ENCODE data around the gene MCCC1. TPM values are rescaled to one million over a fixed set of nuclear protein-coding genes. Genes with fewer than 3 reads are reported as not detected.
A peak's percentile ranks its signal among the peaks of the same experiment; 100 is the strongest.

Gene MCCC1
- total RNA-seq, 2 donors from 2014 or later: 34.7 to 34.8 TPM

DNA sequence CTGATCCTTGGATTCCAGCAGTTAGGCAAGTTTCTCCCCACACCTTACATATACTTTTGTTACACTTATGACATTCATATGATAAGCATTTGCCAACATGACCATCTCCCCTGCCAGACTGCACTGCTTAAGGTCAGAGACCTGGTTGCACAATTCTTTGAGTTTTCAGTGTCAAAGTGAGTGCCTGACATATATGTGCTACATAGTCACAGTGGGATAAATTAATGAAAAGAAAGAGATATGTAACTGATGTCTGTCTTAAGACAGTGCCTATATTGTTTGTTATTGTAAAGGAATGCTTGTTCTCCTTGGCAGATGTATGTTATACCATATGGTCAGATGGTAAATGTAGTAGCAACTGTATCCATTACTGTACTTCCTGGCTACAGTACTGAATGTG, 115.4 kb downstream of the MCCC1 start:
- no peak for DNase-seq
- peaks cover 13% of the 10 kb centered on the region for H3K4me1 Mint-ChIP-seq
- H3K27ac Mint-ChIP-seq: no peak overlapping the region
- no peaks in the 10 kb centered on the region for H3K36me3 ChIP-seq (ENCODE audit: control insufficient read depth, insufficient read depth, low read length)
- H3K4me1 ChIP-seq (ENCODE audit: control insufficient read depth, insufficient read depth, low read length): no peaks in the 10 kb centered on the region
- H3K9ac ChIP-seq (ENCODE audit: extremely low read depth, low read length, poor library complexity, severe bottlenecking): no peak overlapping the region
- no peak overlapping the region for H3K4me3 Mint-ChIP-seq
- no peak for TF ChIP-seq CTCF (conservative IDR thresholded peaks at IDR 0.05)
- H3K36me3 Mint-ChIP-seq (ENCODE audit: low read depth): no peaks in the 10 kb centered on the region
- no peaks in the 10 kb centered on the region for H3K9me3 ChIP-seq (ENCODE audit: control insufficient read depth, low read length)
- no peaks in the 10 kb centered on the region for H3K27me3 ChIP-seq (ENCODE audit: control insufficient read depth, insufficient read depth, low read length, poor library complexity, severe bottlenecking)
- H3K27ac ChIP-seq (ENCODE audit: low read depth, low read length): no peak overlapping the region
- H3K4me3 ChIP-seq (ENCODE audit: low read length): no peak overlapping the region
- H3K27me3 Mint-ChIP-seq (ENCODE audit: insufficient read depth): no peaks in the 10 kb centered on the region
- no peaks in the 10 kb centered on the region for H3K9me3 Mint-ChIP-seq

DNA sequence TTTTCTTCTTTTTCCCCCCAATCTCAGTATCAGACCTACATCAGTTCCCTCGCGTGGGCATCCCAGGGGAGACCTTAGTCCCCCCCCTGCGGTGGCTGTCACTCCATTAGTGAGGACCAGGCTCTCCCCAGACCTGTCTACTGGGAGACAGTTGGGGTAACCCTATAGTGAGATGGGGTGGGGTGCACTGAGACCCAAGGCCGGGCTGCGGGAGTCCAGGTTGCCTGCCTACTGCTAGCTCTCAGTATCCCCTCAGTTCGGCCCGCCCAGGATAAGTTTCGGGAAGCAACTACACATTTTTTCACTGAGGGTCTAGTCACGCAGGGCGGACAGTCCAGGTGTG, 118.3 kb downstream of the MCCC1 start:
- H3K27ac ChIP-seq (ENCODE audit: low read depth, low read length): no peak overlapping the region
- H3K9ac ChIP-seq (ENCODE audit: extremely low read depth, low read length, poor library complexity, severe bottlenecking): no peak overlapping the region
- 83 to 94% methylated on average over 7 to 10 of the region's 10 CpGs for WGBS, 2 experiments (ENCODE audit: insufficient coverage in 1 of 2, insufficient read length in 1 of 2)
- H3K36me3 Mint-ChIP-seq (ENCODE audit: low read depth): no peaks in the 10 kb centered on the region
- peak overlapping the region; percentile 75 for H3K4me3 ChIP-seq (ENCODE audit: low read length)
- peak; percentile 58 for DNase-seq
- H3K36me3 ChIP-seq (ENCODE audit: control insufficient read depth, insufficient read depth, low read length): no peaks in the 10 kb centered on the region
- no peaks in the 10 kb centered on the region for H3K9me3 Mint-ChIP-seq
- no peaks in the 10 kb centered on the region for H3K9me3 ChIP-seq (ENCODE audit: control insufficient read depth, low read length)
- no peaks in the 10 kb centered on the region for H3K27me3 ChIP-seq (ENCODE audit: control insufficient read depth, insufficient read depth, low read length, poor library complexity, severe bottlenecking)
- H3K27me3 Mint-ChIP-seq (ENCODE audit: insufficient read depth): no peaks in the 10 kb centered on the region
- peaks cover 20% of the 10 kb centered on the region for H3K4me1 Mint-ChIP-seq
- no peak for TF ChIP-seq CTCF (conservative IDR thresholded peaks at IDR 0.05)
- H3K4me1 ChIP-seq (ENCODE audit: control insufficient read depth, insufficient read depth, low read length): no peaks in the 10 kb centered on the region
- H3K4me3 Mint-ChIP-seq: peak overlapping the region; percentile 89
- no peak overlapping the region for H3K27ac Mint-ChIP-seq

DNA sequence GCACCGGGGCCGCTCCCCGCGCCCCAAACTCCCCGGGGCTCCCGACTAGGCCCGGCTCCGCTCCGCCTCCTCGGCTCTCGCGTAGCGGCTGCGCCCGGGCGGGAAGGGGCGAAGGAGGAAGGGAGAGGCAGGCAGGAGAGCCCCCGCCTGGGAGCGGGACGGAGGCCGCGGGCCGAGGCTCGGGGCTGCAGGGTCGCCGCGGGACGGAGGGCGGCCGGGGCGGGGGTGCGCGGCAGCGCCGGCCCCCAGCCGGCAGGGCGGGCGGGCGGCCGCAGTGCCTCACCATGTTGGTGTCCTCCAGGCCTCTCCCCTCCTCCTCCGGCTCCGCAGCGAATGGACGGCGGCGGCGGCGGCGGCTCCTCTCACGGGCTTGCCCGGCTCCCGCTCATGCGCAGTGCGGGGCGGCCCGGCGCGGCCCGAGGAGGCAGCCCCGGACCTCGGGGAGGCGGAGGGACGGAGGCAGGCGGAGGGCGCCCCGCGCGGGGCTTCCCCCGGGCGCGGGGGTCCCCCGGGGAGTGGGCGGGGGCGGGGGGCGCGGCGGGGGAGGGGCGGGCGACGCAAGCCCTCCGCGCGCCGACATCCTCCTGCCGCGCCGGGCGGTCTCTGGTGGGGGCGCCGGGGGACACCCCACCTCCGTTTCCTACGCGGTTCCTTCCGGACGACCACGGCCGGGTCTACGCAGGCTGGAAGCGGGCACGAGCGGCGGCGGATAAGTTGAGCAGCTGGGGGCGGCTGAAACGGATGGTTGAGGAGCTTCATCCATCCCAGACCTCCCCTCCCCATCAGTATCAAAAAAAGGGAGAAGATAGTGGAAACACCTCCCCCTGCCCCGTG, 118.9 kb downstream of the MCCC1 start, which contains the start of gene DCUN1D1:
Gene DCUN1D1, minus strand, starts transcription at position 335 of the 834 bp plus-strand sequence. Its CDS starts 49 bp downstream, at position 286.
- Histone ChIP-seq H3K27me3 (ENCODE audit: control insufficient read depth, insufficient read depth, low read length, poor library complexity, severe bottlenecking) (no peaks in the 10 kb centered on the region), H3K9me3 (ENCODE audit: control insufficient read depth, low read length) (no peaks in the 10 kb centered on the region), H3K36me3 (ENCODE audit: control insufficient read depth, insufficient read depth, low read length) (no peaks in the 10 kb centered on the region), H3K27ac (ENCODE audit: low read depth, low read length) (peak within 1 kb of the TSS; percentile 26), H3K4me3 (ENCODE audit: low read length) (peak within 1 kb of the TSS; percentile 92), H3K9ac (ENCODE audit: extremely low read depth, low read length, poor library complexity, severe bottlenecking) (peak within 1 kb of the TSS; percentile 86), H3K4me1 (ENCODE audit: control insufficient read depth, insufficient read depth, low read length) (no peaks in the 10 kb centered on the region)
- H3K4me1 Mint-ChIP-seq: peaks cover 20% of the 10 kb centered on the region
- TF ChIP-seq CTCF (conservative IDR thresholded peaks at IDR 0.05): no peak
- DNase-seq: peak; percentile 95
- H3K36me3 Mint-ChIP-seq (ENCODE audit: low read depth): no peaks in the 10 kb centered on the region
- H3K27ac Mint-ChIP-seq: peak within 1 kb of the TSS; percentile 94
- WGBS, 2 experiments (ENCODE audit: insufficient coverage in 1 of 2, insufficient read length in 1 of 2): 0 to 1% methylated on average over 13 to 100 of the region's 106 CpGs
- no peaks in the 10 kb centered on the region for H3K27me3 Mint-ChIP-seq (ENCODE audit: insufficient read depth)
- no peaks in the 10 kb centered on the region for H3K9me3 Mint-ChIP-seq
- peak within 1 kb of the TSS; percentile 89 for H3K4me3 Mint-ChIP-seq

Data from endodermal cell (in vitro differentiated cells).